ENCODE data around the gene CUEDC2. TPM values are rescaled to one million over a fixed set of nuclear protein-coding genes. Genes with fewer than 3 reads are reported as not detected.

The CUEDC2 gene
- 78.4 and 86.2 TPM in 2 replicates for total RNA-seq

GRCh38 chr10:102432162-102432950 is at the start of gene CUEDC2:
CUEDC2 (minus strand) TSS chr10:102432574; CDS start chr10:102425188, 7,386 bp downstream.

GRCh38 chr10:102451105-102451969 is 19.0 kb upstream of the CUEDC2 start, which contains the start of gene C10orf95:
C10orf95 (minus strand) TSS chr10:102451543; CDS start chr10:102451093, 450 bp downstream.

GRCh38 chr10:102420714-102421506 is 11.5 kb downstream of the CUEDC2 start, which contains the start of gene FBXL15:
FBXL15 (plus strand) TSS chr10:102420836; CDS start chr10:102421130, 294 bp downstream.

GRCh38 chr10:102418622-102419268 is 13.6 kb downstream of the CUEDC2 start, which contains the start of gene PSD:
PSD (minus strand) TSS chr10:102418785; CDS start chr10:102417038, 1,747 bp downstream.

GRCh38 chr10:102395400-102396316 is 36.7 kb downstream of the CUEDC2 start, which contains the start of gene NFKB2:
NFKB2 (plus strand) TSS chr10:102395705; CDS start chr10:102395960, 255 bp downstream.

Other genes starting within 250 kb of the CUEDC2 start
- gene ELOVL3, start 206.3 kb downstream of the CUEDC2 start, total RNA-seq = 0.83 TPM in 1 of 2 replicates, not detected in the other
- gene PITX3, start 191.1 kb downstream of the CUEDC2 start, total RNA-seq = 0.17 TPM in 1 of 2 replicates, not detected in the other
- 39.6 and 43.0 TPM in 2 replicates for gene GBF1, start 187.0 kb downstream of the CUEDC2 start, total RNA-seq
- 11.5 and 27.5 TPM in 2 replicates for gene NFKB2, start 36.9 kb downstream of the CUEDC2 start, total RNA-seq
- gene PSD, start 13.8 kb downstream of the CUEDC2 start, total RNA-seq = 0.73 and 20.2 TPM in 2 replicates
- 12.5 and 14.1 TPM in 2 replicates for gene FBXL15, start 11.7 kb downstream of the CUEDC2 start, total RNA-seq
- gene C10orf95, start 19.0 kb upstream of the CUEDC2 start, total RNA-seq = not detected in 2 replicates
- 171 and 174 TPM in 2 replicates for gene ACTR1A, start 70.1 kb upstream of the CUEDC2 start, total RNA-seq
- 6.3 and 7.4 TPM in 2 replicates for gene SUFU, start 71.4 kb upstream of the CUEDC2 start, total RNA-seq
- gene TRIM8, start 211.9 kb upstream of the CUEDC2 start, total RNA-seq = 85.8 and 101 TPM in 2 replicates

All from smooth muscle cell of trachea (primary cell).